B cell (primary cell): ENCODE measurements around the gene TAS2R50. TPM values are rescaled to one million over a fixed set of nuclear protein-coding genes. Genes with fewer than 3 reads are reported as not detected.

ENCODE experiments used
- ATAC-seq: fragments of 200-7000 bp; cut with Tn5 transposase; one replicate; pipeline ENCODE4 v1.10.0; 2021; ENCODE audit warnings: low read depth, mild to moderate bottlenecking, moderate number of reproducible peaks, moderate library complexity
- CTCF ChIA-PET: fragments of 350-600 bp; sonication (Branson Sonifier 250); formaldehyde crosslinking; loops from one replicate; lab custom pipeline; 2021; ENCODE audit warnings: antibody characterized with exemption, inconsistent platforms; lab: Charles Lee
- POLR2A ChIA-PET: fragments of 350-600 bp; sonication (Branson Sonifier 250); formaldehyde crosslinking; loops from one replicate; lab custom pipeline; 2021; ENCODE audit warnings: antibody characterized with exemption; lab: Charles Lee
- DNase-seq: peaks from one replicate; pipeline ENCODE4 v3.0.0; 2013
- H2AFZ ChIP-seq: 2 replicates; pipeline ENCODE4 v1.6.1; 2012; ENCODE audit warnings: mild to moderate bottlenecking, low read depth, low read length; ENCODE audit not compliant: insufficient read depth, poor library complexity, severe bottlenecking
- H3K27ac ChIP-seq, 2 donors: 1 replicate in 1 of 2; 2 replicates in 1 of 2; pipeline ENCODE4 v1.5.1; 2012 to 2013; ENCODE audit warnings: low read length in 2 of 2, mild to moderate bottlenecking in 2 of 2, moderate library complexity in 1 of 2
- H3K27me3 ChIP-seq, 4 experiments: fragments of 200-600 bp in 1 of 4; sonication (generic) in 1 of 4; replicated peaks in 1 of 4; 1 replicate in 2 of 4; 2 replicates in 2 of 4; pipeline versions ENCODE4 v1.6.1 to v1.7.0; 2013 to 2016; ENCODE audit warnings: low read length in 3 of 4, mild to moderate bottlenecking in 2 of 4, mixed read lengths in 1 of 4, moderate library complexity in 1 of 4; ENCODE audit not compliant: insufficient read depth in 4 of 4, control insufficient read depth in 3 of 4; ENCODE audit errors: control extremely low read depth in 1 of 4
- H3K36me3 ChIP-seq, 2 experiments: replicated peaks in 1 of 2; 1 replicate in 1 of 2; 2 replicates in 1 of 2; pipeline versions ENCODE4 v1.6.1 to v1.7.1; 2013; ENCODE audit warnings: low read length in 1 of 2; ENCODE audit not compliant: insufficient read depth in 2 of 2, control insufficient read depth in 1 of 2; ENCODE audit errors: control extremely low read depth in 1 of 2, extremely low read depth in 1 of 2
- H3K4me1 ChIP-seq, 2 donors: fragments of 200-600 bp in 1 of 2; sonication (generic) in 1 of 2; 1 replicate in 1 of 2; 2 replicates in 1 of 2; pipeline versions ENCODE4 v1.5.1 to v1.6.1; 2013 to 2017; ENCODE audit warnings: low read length in 2 of 2; ENCODE audit not compliant: control insufficient read depth in 2 of 2, insufficient read depth in 2 of 2
- H3K4me2 ChIP-seq: replicated peaks from 2 replicates; pipeline ENCODE3; 2012; ENCODE audit warnings: mild to moderate bottlenecking, low read depth, low read length; ENCODE audit not compliant: poor library complexity, severe bottlenecking
- H3K4me3 ChIP-seq, 5 experiments: fragments of 200-600 bp in 1 of 5; sonication (generic) in 1 of 5; 1 replicate in 3 of 5; 2 replicates in 2 of 5; pipeline versions ENCODE4 v1.5.1 to v1.7.0; 2011 to 2016; ENCODE audit warnings: low read length in 4 of 5, mild to moderate bottlenecking in 4 of 5, low read depth in 2 of 5, control low read depth in 1 of 5, moderate library complexity in 1 of 5; ENCODE audit not compliant: insufficient read depth in 1 of 5; ENCODE audit errors: control extremely low read depth in 1 of 5, extremely low read depth in 1 of 5
- H3K79me2 ChIP-seq: fragments of 200-600 bp; sonication (generic); one replicate; pipeline ENCODE4 v1.6.0; 2016; ENCODE audit warnings: low read length; ENCODE audit not compliant: control insufficient read depth, insufficient read depth
- H3K9ac ChIP-seq: fragments of 200-600 bp; sonication (generic); 2 replicates; pipeline ENCODE4 v1.6.1; 2017; ENCODE audit warnings: mild to moderate bottlenecking, low read length, moderate library complexity
- H3K9me3 ChIP-seq, 3 donors: one replicate each; pipeline versions ENCODE4 v1.6.1 to v1.7.1; 2013; ENCODE audit warnings: low read length in 2 of 3; ENCODE audit not compliant: control insufficient read depth in 2 of 3, insufficient read depth in 1 of 3; ENCODE audit errors: control extremely low read depth in 1 of 3
- H4K20me1 ChIP-seq: 2 replicates; pipeline ENCODE4 v1.6.0; 2012; ENCODE audit warnings: mild to moderate bottlenecking, low read length; ENCODE audit not compliant: insufficient read depth, control insufficient read depth, poor library complexity, severe bottlenecking
- H3K27ac Mint-ChIP-seq: one replicate; pipeline ENCODE4 v1.8.0; 2021; ENCODE audit warnings: mixed read lengths
- H3K27me3 Mint-ChIP-seq: one replicate; pipeline ENCODE4 v1.8.0; 2021; ENCODE audit warnings: mixed read lengths
- H3K4me1 Mint-ChIP-seq: one replicate; pipeline ENCODE4 v1.8.0; 2021; ENCODE audit warnings: mixed read lengths
- H3K4me3 Mint-ChIP-seq: one replicate; pipeline ENCODE4 v1.8.0; 2021; ENCODE audit warnings: mixed read lengths
- H3K9me3 Mint-ChIP-seq: one replicate; pipeline ENCODE4 v1.8.0; 2022; ENCODE audit warnings: mixed read lengths; ENCODE audit not compliant: insufficient read depth
- EZH2 ChIP-seq: IDR thresholded peaks from 2 replicates; pipeline ENCODE4 v1.6.1; 2012; ENCODE audit warnings: borderline replicate concordance, low read depth, mild to moderate bottlenecking, moderate library complexity, low read length; ENCODE audit not compliant: insufficient read depth, poor library complexity, severe bottlenecking
- WGBS: methylation state at CpG from one replicate; pipeline ENCODE4 v1.1.5; 2013; ENCODE audit warnings: missing lambda C conversion rate; ENCODE audit not compliant: insufficient coverage; 5-methylcytosine and 5-hydroxymethylcytosine counted together
- intact Hi-C: fragments of 100-400 bp; cut with micrococcal nuclease; formaldehyde crosslinking; loops from one replicate; pipeline ENCODE4 v1.10.0; 2022
- polyA plus RNA-seq: library from polyadenylated mRNA; depleted of rRNA; stranded (reverse); fragments of >200 nt; gene quantifications from 2 replicates; pipeline ENCODE4 v1.2.3, GENCODE V29; 2012
- total RNA-seq, 2 donors: library from RNA; stranded (reverse); fragments of 120-200 nt in 1 of 2; gene quantifications; 1 replicate in 1 of 2; 2 replicates in 1 of 2; pipeline versions ENCODE4 v1.2.3 to v1.2.4, GENCODE V29; 2013 to 2022
- TF ChIP-seq, protein P1 (sequence below): fragments of 200-600 bp; IDR thresholded peaks from one replicate; pipeline ENCODE4 v1.8.0; 2022; ENCODE audit warnings: antibody characterized with exemption, mild to moderate bottlenecking

The TAS2R50 gene
- total and polyA plus RNA-seq, 2 donors (not counting 1 experiment from before 2014, with no cell fraction given) = 0.28 to 1.9 TPM

DNA sequence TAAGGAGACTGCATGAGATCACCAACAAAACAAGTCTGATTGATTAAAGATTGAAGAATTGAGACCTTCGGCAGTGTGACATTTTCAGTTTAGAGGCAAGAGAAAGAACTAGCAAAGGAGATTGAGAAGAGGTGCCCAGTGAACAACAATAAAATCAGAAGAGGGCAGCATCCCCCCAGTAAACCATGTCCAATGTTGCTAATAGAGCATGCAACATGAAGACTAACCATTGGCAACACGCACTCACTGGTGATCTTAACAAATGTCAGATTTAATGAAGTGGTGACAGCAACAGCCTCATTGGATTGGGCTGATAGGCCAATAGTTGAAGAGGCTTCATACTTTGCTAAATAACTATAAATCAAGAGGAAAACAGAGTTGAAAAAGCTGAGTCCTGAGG, 26.9 kb downstream of the TAS2R50 start:
- ChIA-PET POLR2A (no interaction called here), CTCF (no interaction called here)
- Histone ChIP-seq H3K27me3 (no peaks in the 10 kb centered on the region), H3K4me2 (no peak overlapping the region), H3K9me3 (peaks cover 0 to 2% (median 0%) of the 10 kb centered on the region in 3 donors), H3K27ac (no peak overlapping the region), H3K79me2 (peaks cover 8% of the 10 kb centered on the region), H3K36me3 (no peaks in the 10 kb centered on the region), H2AFZ (no peak overlapping the region), H3K4me3 (no peak overlapping the region), H3K4me1 (peaks cover 11 to 12% of the 10 kb centered on the region in 2 donors), H4K20me1 (no peaks in the 10 kb centered on the region), H3K9ac (no peak overlapping the region)
- no peak for TF ChIP-seq EZH2
- TF ChIP-seq, protein P1, sequence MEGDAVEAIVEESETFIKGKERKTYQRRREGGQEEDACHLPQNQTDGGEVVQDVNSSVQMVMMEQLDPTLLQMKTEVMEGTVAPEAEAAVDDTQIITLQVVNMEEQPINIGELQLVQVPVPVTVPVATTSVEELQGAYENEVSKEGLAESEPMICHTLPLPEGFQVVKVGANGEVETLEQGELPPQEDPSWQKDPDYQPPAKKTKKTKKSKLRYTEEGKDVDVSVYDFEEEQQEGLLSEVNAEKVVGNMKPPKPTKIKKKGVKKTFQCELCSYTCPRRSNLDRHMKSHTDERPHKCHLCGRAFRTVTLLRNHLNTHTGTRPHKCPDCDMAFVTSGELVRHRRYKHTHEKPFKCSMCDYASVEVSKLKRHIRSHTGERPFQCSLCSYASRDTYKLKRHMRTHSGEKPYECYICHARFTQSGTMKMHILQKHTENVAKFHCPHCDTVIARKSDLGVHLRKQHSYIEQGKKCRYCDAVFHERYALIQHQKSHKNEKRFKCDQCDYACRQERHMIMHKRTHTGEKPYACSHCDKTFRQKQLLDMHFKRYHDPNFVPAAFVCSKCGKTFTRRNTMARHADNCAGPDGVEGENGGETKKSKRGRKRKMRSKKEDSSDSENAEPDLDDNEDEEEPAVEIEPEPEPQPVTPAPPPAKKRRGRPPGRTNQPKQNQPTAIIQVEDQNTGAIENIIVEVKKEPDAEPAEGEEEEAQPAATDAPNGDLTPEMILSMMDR = no peak
- Mint-ChIP-seq H3K27me3 (no peaks in the 10 kb centered on the region), H3K4me1 (peaks cover 19% of the 10 kb centered on the region), H3K9me3 (no peaks in the 10 kb centered on the region), H3K4me3 (no peak overlapping the region), H3K27ac (no peak overlapping the region)
- WGBS = no CpG with 5 or more reads among the region's 2 CpGs
- ATAC-seq (no peak), DNase-seq (no peak)
- intact Hi-C loops = no loop called here

DNA sequence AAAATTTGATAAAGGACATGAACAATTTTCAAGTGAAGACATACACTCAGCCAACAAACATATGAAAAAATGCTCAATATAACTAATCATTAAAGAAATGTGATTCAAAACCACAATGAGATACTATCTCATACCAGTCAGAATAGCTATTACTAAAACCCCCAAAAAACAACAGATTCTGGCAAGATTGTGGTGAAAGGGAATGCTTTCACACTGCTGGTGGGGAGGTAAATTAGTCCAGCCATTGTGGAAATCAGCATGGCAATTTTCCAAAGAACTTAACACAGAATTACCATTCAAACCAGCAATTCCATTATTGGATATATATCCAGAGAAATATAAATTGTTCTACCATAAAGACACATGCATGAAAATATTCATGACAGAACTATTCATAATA, 29.0 kb downstream of the TAS2R50 start:
- no peak for DNase-seq
- Mint-ChIP-seq H3K4me3 (no peak overlapping the region), H3K4me1 (peaks cover 19% of the 10 kb centered on the region), H3K27me3 (no peaks in the 10 kb centered on the region), H3K9me3 (no peaks in the 10 kb centered on the region), H3K27ac (no peak overlapping the region)
- no peak for TF ChIP-seq EZH2
- TF ChIP-seq, protein P1 = no peak
- intact Hi-C loops = no loop called here
- Histone ChIP-seq H3K4me2 (no peak overlapping the region), H3K36me3 (no peaks in the 10 kb centered on the region), H3K4me1 (peaks cover 11 to 12% of the 10 kb centered on the region in 2 donors), H3K4me3 (no peak overlapping the region), H3K9me3 (peaks cover 0 to 3% (median 2%) of the 10 kb centered on the region in 3 donors), H3K27me3 (no peaks in the 10 kb centered on the region), H3K9ac (no peak overlapping the region), H2AFZ (no peak overlapping the region), H3K27ac (no peak overlapping the region), H4K20me1 (no peaks in the 10 kb centered on the region), H3K79me2 (peaks cover 13% of the 10 kb centered on the region)
- no peak for ATAC-seq
- CTCF ChIA-PET = no interaction called here
- POLR2A ChIA-PET = no interaction called here
